Right cardiac atrium (tissue), 5 donors: ENCODE measurements around the gene SLIT3. TPM values are rescaled to one million over a fixed set of nuclear protein-coding genes. Genes with fewer than 3 reads are reported as not detected.

ENCODE experiments used
- ATAC-seq, 2 donors: fragments of 200-7000 bp; cut with Tn5 transposase; one replicate each; pipeline versions ENCODE4 v1.8.0 to v1.9.1; 2020; ENCODE audit warnings: moderate library complexity in 2 of 2, mild to moderate bottlenecking in 1 of 2
- DNase-seq, 3 donors: peaks; one replicate each; pipeline ENCODE4 v3.0.0-alpha.2; 2020
- H3K27ac ChIP-seq: one replicate; pipeline ENCODE4 v1.5.1; 2013; ENCODE audit warnings: mild to moderate bottlenecking, low read length, control low read depth, moderate library complexity
- H3K27me3 ChIP-seq: one replicate; pipeline ENCODE4 v1.6.1; 2013; ENCODE audit not compliant: control insufficient read depth, insufficient read depth
- H3K4me1 ChIP-seq: one replicate; pipeline ENCODE4 v1.6.1; 2013; ENCODE audit warnings: low read length; ENCODE audit not compliant: control insufficient read depth, insufficient read depth
- H3K4me3 ChIP-seq: one replicate; pipeline ENCODE4 v1.5.1; 2013; ENCODE audit warnings: low read length, control low read depth
- H3K9me3 ChIP-seq: one replicate; pipeline ENCODE4 v1.6.1; 2013; ENCODE audit warnings: low read length; ENCODE audit not compliant: control insufficient read depth
- WGBS: extraction: QIAGEN DNeasy Blood & Tissue Kit; methylation state at CpG from one replicate; pipeline ENCODE4 v1.1.7; 2013; 5-methylcytosine and 5-hydroxymethylcytosine counted together
- intact Hi-C, 4 donors: fragments of 100-400 bp; cut with DNase I; formaldehyde crosslinking; loops; one replicate each; pipeline versions ENCODE4 v1.11.0 to v1.14.0; 2022 to 2023
- polyA plus RNA-seq: library from polyadenylated mRNA; stranded (reverse); fragments of 200-250 nt; gene quantifications from one replicate; pipeline ENCODE4 v1.2.3, GENCODE V29; 2013
- total RNA-seq, 4 donors: library from RNA; stranded (reverse); fragmentation: NEBNext Ultra II Directional; extraction: Animal tissue kit (Norgen Biotek cat#: 25700); gene quantifications; one replicate each; pipeline ENCODE4 v1.2.1, GENCODE V29; 2021
- donor health status: healthy with polysubstance abuse.
- donor health status: DM: no; HTN: yes; CAD: no.
- donor health status: DM: no; HTN: no; CAD: no.
- donor health status: DM: no; HTN: yes; CAD: no; lungs with severe emphysema.
- donor health status: DM: yes; HTN: yes; CAD: no.

The SLIT3 gene
- total and polyA plus RNA-seq, 5 donors: 32.9 to 188 (median 109) TPM

GRCh38 chr5:168890816-168891812, 409.8 kb downstream of the SLIT3 start:
- H3K27me3 ChIP-seq: no peaks in the 10 kb centered on the region
- no peaks in the 10 kb centered on the region for H3K9me3 ChIP-seq
- DNase-seq: no peak
- H3K4me3 ChIP-seq: no peak overlapping the region
- H3K27ac ChIP-seq: no peak overlapping the region
- ATAC-seq: no peak
- intact Hi-C loops: no loop called here
- WGBS: 60% methylated on average over 6 of the region's 6 CpGs
- H3K4me1 ChIP-seq: peaks cover 4% of the 10 kb centered on the region

GRCh38 chr5:168889039-168889438, 411.9 kb downstream of the SLIT3 start:
- no peak for DNase-seq
- Histone ChIP-seq H3K27me3 (no peaks in the 10 kb centered on the region), H3K9me3 (no peaks in the 10 kb centered on the region), H3K4me1 (peaks cover 9% of the 10 kb centered on the region), H3K27ac (no peak overlapping the region), H3K4me3 (no peak overlapping the region)
- ATAC-seq: no peak
- WGBS: 93% methylated on average over 1 of the region's 1 CpG
- intact Hi-C loops: no loop called here

- no peak overlapping the region for H3K4me3 ChIP-seq
These were observed 413.0 kb downstream of the SLIT3 start for GRCh38 chr5:168887931-168888330.

GRCh38 chr5:168886157-168886556, 414.8 kb downstream of the SLIT3 start:
- intact Hi-C loops: no loop called here
- Histone ChIP-seq H3K9me3 (no peaks in the 10 kb centered on the region), H3K27me3 (no peaks in the 10 kb centered on the region), H3K27ac (peak overlapping the region; percentile 79), H3K4me3 (no peak overlapping the region), H3K4me1 (peaks cover 8% of the 10 kb centered on the region)
- WGBS: 45% methylated on average over 9 of the region's 9 CpGs
- DNase-seq: no peak
- ATAC-seq: peak; percentile 89

More at GRCh38 chr5:168887931-168888330, 413.0 kb downstream of the SLIT3 start:
- Histone ChIP-seq H3K27ac (no peak overlapping the region), H3K9me3 (no peaks in the 10 kb centered on the region), H3K27me3 (no peaks in the 10 kb centered on the region), H3K4me1 (peaks cover 9% of the 10 kb centered on the region)
- intact Hi-C loops: no loop called here
- ATAC-seq (no peak), DNase-seq (no peak)
- WGBS: 67% methylated on average over 3 of the region's 3 CpGs

- no peak overlapping the region for H3K4me3 ChIP-seq
- ATAC-seq (peak; percentile 68 to 73), DNase-seq (peak; percentile 56 to 76 (median 65))
- no peaks in the 10 kb centered on the region for H3K27me3 ChIP-seq
- WGBS: 48% methylated on average over 14 of the region's 14 CpGs
- intact Hi-C loops: no loop called here
- peak overlapping the region; percentile 74 for H3K27ac ChIP-seq
- H3K9me3 ChIP-seq: no peaks in the 10 kb centered on the region
- peaks cover 9% of the 10 kb centered on the region for H3K4me1 ChIP-seq
These were observed 415.4 kb downstream of the SLIT3 start for GRCh38 chr5:168885324-168886120.

- no peak overlapping the region for H3K27ac ChIP-seq
- ATAC-seq: no peak
- no peak overlapping the region for H3K4me3 ChIP-seq
- intact Hi-C loops: no loop called here
- H3K27me3 ChIP-seq: no peaks in the 10 kb centered on the region
- no peak for DNase-seq
- peaks cover 9% of the 10 kb centered on the region for H3K4me1 ChIP-seq
- H3K9me3 ChIP-seq: no peaks in the 10 kb centered on the region
- WGBS: 61% methylated on average over 8 of the region's 8 CpGs
These were observed 416.9 kb downstream of the SLIT3 start for GRCh38 chr5:168883991-168884390.

GRCh38 chr5:168883281-168883741, 417.6 kb downstream of the SLIT3 start:
- no peak overlapping the region for H3K4me3 ChIP-seq
- 80% methylated on average over 16 of the region's 16 CpGs for WGBS
- H3K27ac ChIP-seq: no peak overlapping the region
- no peaks in the 10 kb centered on the region for H3K27me3 ChIP-seq
- no peaks in the 10 kb centered on the region for H3K9me3 ChIP-seq
- H3K4me1 ChIP-seq: peaks cover 9% of the 10 kb centered on the region
- ATAC-seq (no peak), DNase-seq (no peak)
- intact Hi-C loops: no loop called here

GRCh38 chr5:168882283-168882682, 418.7 kb downstream of the SLIT3 start:
- Histone ChIP-seq H3K27ac (no peak overlapping the region), H3K4me3 (no peak overlapping the region), H3K4me1 (peaks cover 9% of the 10 kb centered on the region), H3K9me3 (no peaks in the 10 kb centered on the region), H3K27me3 (no peaks in the 10 kb centered on the region)
- DNase-seq (no peak), ATAC-seq (no peak)
- WGBS: 81% methylated on average over 12 of the region's 12 CpGs
- intact Hi-C loops: no loop called here

- peaks cover 9% of the 10 kb centered on the region for H3K4me1 ChIP-seq
- no peak overlapping the region for H3K4me3 ChIP-seq
- ATAC-seq (no peak), DNase-seq (no peak)
- H3K9me3 ChIP-seq: no peaks in the 10 kb centered on the region
- no peak overlapping the region for H3K27ac ChIP-seq
- intact Hi-C loops: no loop called here
- WGBS: 74% methylated on average over 11 of the region's 11 CpGs
- H3K27me3 ChIP-seq: no peaks in the 10 kb centered on the region
These were observed 419.4 kb downstream of the SLIT3 start for GRCh38 chr5:168881427-168882149.

- WGBS: 26% methylated on average over 8 of the region's 8 CpGs
- H3K27ac ChIP-seq: no peak overlapping the region
These were observed 421.0 kb downstream of the SLIT3 start for GRCh38 chr5:168879929-168880328.

More at GRCh38 chr5:168879929-168880328, 421.0 kb downstream of the SLIT3 start:
- intact Hi-C loops: no loop called here
- H3K4me1 ChIP-seq: peaks cover 2% of the 10 kb centered on the region
- DNase-seq: peak in 1 of 3 donors; percentile 54
- H3K4me3 ChIP-seq: no peak overlapping the region
- H3K27me3 ChIP-seq: no peaks in the 10 kb centered on the region
- H3K9me3 ChIP-seq: no peaks in the 10 kb centered on the region
- peak; percentile 50 to 74 for ATAC-seq
